Activated T-helper 2 cell treated with anti-CD3 and anti-CD28 coated beads, Interferon-gamma antibody, Interleukin-2, Interleukin-4, amounts not matched to agents 10 μg/mL and 5 μg/mL and 100 μg/mL, durations not matched to agents 14 hours and 24 hours and 36 hours (primary cell): ENCODE results near the gene ELAVL1. TPM values are rescaled to one million over a fixed set of nuclear protein-coding genes. Genes with fewer than 3 reads are reported as not detected.
A peak's percentile ranks its signal among the peaks of the same experiment; 100 is the strongest.

Experiments used
- DNase-seq: peaks from one replicate; pipeline ENCODE4 v3.0.0; 2021; ENCODE audit warnings: low spot score
- H3K27ac Mint-ChIP-seq: one replicate; pipeline ENCODE4 v1.8.0; 2021; ENCODE audit warnings: mixed read lengths
- H3K27me3 Mint-ChIP-seq: one replicate; pipeline ENCODE4 v1.8.0; 2021; ENCODE audit warnings: low read depth, mixed read lengths
- H3K36me3 Mint-ChIP-seq: one replicate; pipeline ENCODE4 v1.8.0; 2021; ENCODE audit warnings: low read depth, mixed read lengths
- H3K4me1 Mint-ChIP-seq: one replicate; pipeline ENCODE4 v1.8.0; 2021; ENCODE audit warnings: low read depth, mixed read lengths
- H3K4me3 Mint-ChIP-seq: one replicate; pipeline ENCODE4 v1.8.0; 2021; ENCODE audit warnings: low read depth, mild to moderate bottlenecking, moderate library complexity, mixed read lengths
- H3K9me3 Mint-ChIP-seq: one replicate; pipeline ENCODE4 v1.8.0; 2021; ENCODE audit warnings: mixed read lengths
- intact Hi-C: fragments of 100-400 bp; cut with micrococcal nuclease; formaldehyde crosslinking; loops from one replicate; pipeline ENCODE4 v1.15.1; 2023
- total RNA-seq: library from RNA; stranded (reverse); gene quantifications from 2 replicates; pipeline ENCODE4 v1.2.3, GENCODE V29; 2022

The ELAVL1 gene
- total RNA-seq, 1 donor from 2014 or later = 184 TPM

GRCh38 chr19:7944177-7944761 is 61.2 kb downstream of the ELAVL1 start:
- intact Hi-C loops = loop anchor here (10.0 kb wide), 1 partner anchor 311 kb away; no protein-coding TSS in a partner anchor
- peaks cover 15% of the 10 kb centered on the region for H3K4me1 Mint-ChIP-seq
- H3K27me3 Mint-ChIP-seq = no peaks in the 10 kb centered on the region
- DNase-seq = peak; percentile 79
- no peaks in the 10 kb centered on the region for H3K9me3 Mint-ChIP-seq
- peak overlapping the region; percentile 93 for H3K27ac Mint-ChIP-seq
- H3K4me3 Mint-ChIP-seq = peak overlapping the region; percentile 84
- H3K36me3 Mint-ChIP-seq = peaks cover 14% of the 10 kb centered on the region

- intact Hi-C loops = loop anchor here (1.0 to 10.0 kb wide), 3 partner anchors 23 to 311 kb away; partner anchors contain the start of gene SNAPC2
- DNase-seq = peak; percentile 99
- peaks cover 19% of the 10 kb centered on the region for H3K36me3 Mint-ChIP-seq
- peak within 1 kb of the TSS; percentile 93 for H3K27ac Mint-ChIP-seq
- H3K4me1 Mint-ChIP-seq = peaks cover 15% of the 10 kb centered on the region
- H3K4me3 Mint-ChIP-seq = peak within 1 kb of the TSS; percentile 84
- no peaks in the 10 kb centered on the region for H3K27me3 Mint-ChIP-seq
- no peaks in the 10 kb centered on the region for H3K9me3 Mint-ChIP-seq
Observed at GRCh38 chr19:7943444-7944176, 61.8 kb downstream of the ELAVL1 start, which contains the start of gene TIMM44. TIMM44 (minus strand) TSS chr19:7943666; CDS start chr19:7943651, 15 bp downstream.

GRCh38 chr19:7942981-7943443 is 62.4 kb downstream of the ELAVL1 start:
- H3K9me3 Mint-ChIP-seq = no peaks in the 10 kb centered on the region
- H3K4me1 Mint-ChIP-seq = peaks cover 15% of the 10 kb centered on the region
- DNase-seq = no peak
- H3K27me3 Mint-ChIP-seq = no peaks in the 10 kb centered on the region
- H3K4me3 Mint-ChIP-seq = peak overlapping the region; percentile 84
- peaks cover 19% of the 10 kb centered on the region for H3K36me3 Mint-ChIP-seq
- H3K27ac Mint-ChIP-seq = peak overlapping the region; percentile 93
- intact Hi-C loops = loop anchor here (1.0 to 10.0 kb wide), 3 partner anchors 23 to 312 kb away; partner anchors contain the start of gene SNAPC2

GRCh38 chr19:7941895-7942596 is 63.4 kb downstream of the ELAVL1 start:
- H3K4me3 Mint-ChIP-seq = peak overlapping the region; percentile 84
- no peaks in the 10 kb centered on the region for H3K27me3 Mint-ChIP-seq
- intact Hi-C loops = loop anchor here (10.0 kb wide), 1 partner anchor 313 kb away; no protein-coding TSS in a partner anchor
- no peak overlapping the region for H3K27ac Mint-ChIP-seq
- peaks cover 15% of the 10 kb centered on the region for H3K4me1 Mint-ChIP-seq
- H3K9me3 Mint-ChIP-seq = no peaks in the 10 kb centered on the region
- peaks cover 19% of the 10 kb centered on the region for H3K36me3 Mint-ChIP-seq
- no peak for DNase-seq

- DNase-seq = no peak
- Mint-ChIP-seq H3K9me3 (no peaks in the 10 kb centered on the region), H3K36me3 (peaks cover 26% of the 10 kb centered on the region), H3K27me3 (no peaks in the 10 kb centered on the region), H3K4me3 (peak overlapping the region; percentile 47), H3K4me1 (peaks cover 15% of the 10 kb centered on the region), H3K27ac (peak overlapping the region; percentile 43)
- intact Hi-C loops = loop anchor here (10.0 kb wide), 1 partner anchor 314 kb away; no protein-coding TSS in a partner anchor
Observed at GRCh38 chr19:7940841-7941240, 64.6 kb downstream of the ELAVL1 start.

GRCh38 chr19:7934766-7935165 is 70.7 kb downstream of the ELAVL1 start:
- H3K4me1 Mint-ChIP-seq = no peaks in the 10 kb centered on the region
- H3K36me3 Mint-ChIP-seq = peaks cover 45% of the 10 kb centered on the region
- no peak for DNase-seq
- H3K27ac Mint-ChIP-seq = no peak overlapping the region
- H3K27me3 Mint-ChIP-seq = no peaks in the 10 kb centered on the region
- intact Hi-C loops = no loop called here
- no peak overlapping the region for H3K4me3 Mint-ChIP-seq
- H3K9me3 Mint-ChIP-seq = no peaks in the 10 kb centered on the region

GRCh38 chr19:7933828-7934725 is 71.4 kb downstream of the ELAVL1 start:
- Mint-ChIP-seq H3K27me3 (no peaks in the 10 kb centered on the region), H3K4me3 (no peak overlapping the region)
- intact Hi-C loops = no loop called here

GRCh38 chr19:7933411-7933810 is 72.0 kb downstream of the ELAVL1 start:
- Mint-ChIP-seq H3K4me3 (no peak overlapping the region), H3K27me3 (no peaks in the 10 kb centered on the region), H3K9me3 (no peaks in the 10 kb centered on the region), H3K27ac (no peak overlapping the region), H3K4me1 (peaks cover 6% of the 10 kb centered on the region), H3K36me3 (peaks cover 43% of the 10 kb centered on the region)
- no peak for DNase-seq
- intact Hi-C loops = no loop called here

More at GRCh38 chr19:7933828-7934725, 71.4 kb downstream of the ELAVL1 start:
- DNase-seq = no peak
- Mint-ChIP-seq H3K9me3 (no peaks in the 10 kb centered on the region), H3K27ac (no peak overlapping the region), H3K36me3 (peaks cover 44% of the 10 kb centered on the region), H3K4me1 (peaks cover 3% of the 10 kb centered on the region)

GRCh38 chr19:7932930-7933300 is 72.5 kb downstream of the ELAVL1 start:
- H3K36me3 Mint-ChIP-seq = peaks cover 46% of the 10 kb centered on the region
- no peak for DNase-seq
- intact Hi-C loops = no loop called here
- no peak overlapping the region for H3K27ac Mint-ChIP-seq
- no peak overlapping the region for H3K4me3 Mint-ChIP-seq
- peaks cover 9% of the 10 kb centered on the region for H3K4me1 Mint-ChIP-seq
- no peaks in the 10 kb centered on the region for H3K27me3 Mint-ChIP-seq
- H3K9me3 Mint-ChIP-seq = no peaks in the 10 kb centered on the region

- intact Hi-C loops = no loop called here
- Mint-ChIP-seq H3K4me1 (peaks cover 9% of the 10 kb centered on the region), H3K9me3 (no peaks in the 10 kb centered on the region), H3K27me3 (no peaks in the 10 kb centered on the region), H3K27ac (no peak overlapping the region), H3K4me3 (no peak overlapping the region), H3K36me3 (peaks cover 46% of the 10 kb centered on the region)
- DNase-seq = no peak
Observed at GRCh38 chr19:7932276-7932929, 73.0 kb downstream of the ELAVL1 start.

GRCh38 chr19:7931221-7932061 is 74.0 kb downstream of the ELAVL1 start:
- H3K36me3 Mint-ChIP-seq = peaks cover 43% of the 10 kb centered on the region
- no peaks in the 10 kb centered on the region for H3K9me3 Mint-ChIP-seq
- no peak for DNase-seq
- H3K27me3 Mint-ChIP-seq = no peaks in the 10 kb centered on the region
- H3K4me1 Mint-ChIP-seq = peaks cover 9% of the 10 kb centered on the region
- intact Hi-C loops = no loop called here
- no peak overlapping the region for H3K4me3 Mint-ChIP-seq
- no peak overlapping the region for H3K27ac Mint-ChIP-seq
